ENCODE data around the gene LCE1F. TPM values are rescaled to one million over a fixed set of nuclear protein-coding genes. Genes with fewer than 3 reads are reported as not detected.

LCE1F gene
- total and polyA plus RNA-seq, 2 of the 13 experiments (the other 11 are each of a cell fraction or from before 2014, with no cell fraction given): not detected

DNA sequence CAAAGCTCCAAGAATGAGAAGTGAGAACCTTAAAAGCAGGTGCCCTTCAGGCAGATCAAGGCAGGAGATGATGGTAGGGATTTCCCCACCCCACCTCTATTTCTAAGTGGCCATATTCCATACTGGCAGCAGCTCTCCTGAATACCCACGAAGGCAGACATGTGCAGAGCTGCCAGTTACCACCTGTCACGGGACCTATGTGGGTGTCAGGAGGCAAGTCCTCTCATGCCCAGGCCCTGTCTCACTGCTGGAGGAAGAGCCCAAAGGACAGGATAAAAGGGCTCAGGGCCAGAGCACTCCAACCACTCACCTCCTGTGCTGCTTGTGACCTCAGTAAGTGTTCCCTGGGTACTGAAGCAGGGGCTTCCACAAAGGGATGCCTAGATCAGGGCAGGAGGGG is 36.1 kb downstream of the LCE1F start:
- intact Hi-C loops (cut with micrococcal nuclease; ENCODE audit: unreplicated experiment) (no loop called here), in situ Hi-C loops (cut with HindIII; ENCODE audit: extremely low pct_ligation_motif_present, low pct_unique_long_range_greater_than_20kb) (no loop called here)
- no peak for FAIRE-seq
- H3K4me3 ChIP-seq (replicated peaks in 1 of 3; ENCODE audit: insufficient read depth in 1 of 3, low read depth in 2 of 3, low read length in 3 of 3): no peak overlapping the region
- no peaks in the 10 kb centered on the region for H3K36me3 ChIP-seq (replicated peaks in 1 of 2; ENCODE audit: control insufficient read depth in 1 of 2, insufficient read depth in 2 of 2, low read length in 2 of 2)
- TF ChIP-seq ZFP62 (CRISPR knock-in tag; IDR thresholded peaks at IDR 0.05) (no peak), RXRB (CRISPR knock-in tag; IDR thresholded peaks at IDR 0.05; ENCODE audit: borderline replicate concordance) (no peak), SAFB2 (CRISPR knock-in tag; IDR thresholded peaks at IDR 0.05; ENCODE audit: borderline replicate concordance, low read depth) (no peak), ZNF780A (CRISPR knock-in tag; IDR thresholded peaks at IDR 0.05) (no peak), RELA (CRISPR knock-in tag; IDR thresholded peaks at IDR 0.05) (no peak), ZFYVE20 (CRISPR knock-in tag; IDR thresholded peaks at IDR 0.05; ENCODE audit: borderline replicate concordance, low read depth) (no peak), ZSCAN29 (CRISPR knock-in tag; conservative IDR thresholded peaks at IDR 0.05) (no peak), REPIN1 (CRISPR knock-in tag; IDR thresholded peaks at IDR 0.05; ENCODE audit: borderline replicate concordance, low read depth) (no peak), PHB2 (IDR thresholded peaks at IDR 0.05; ENCODE audit: partially characterized antibody) (no peak), CAMTA2 (CRISPR knock-in tag; IDR thresholded peaks at IDR 0.05; ENCODE audit: borderline replicate concordance) (no peak), ZNF333 (CRISPR knock-in tag; IDR thresholded peaks at IDR 0.05; ENCODE audit: borderline replicate concordance) (no peak)
- TF ChIP-seq, protein P1, sequence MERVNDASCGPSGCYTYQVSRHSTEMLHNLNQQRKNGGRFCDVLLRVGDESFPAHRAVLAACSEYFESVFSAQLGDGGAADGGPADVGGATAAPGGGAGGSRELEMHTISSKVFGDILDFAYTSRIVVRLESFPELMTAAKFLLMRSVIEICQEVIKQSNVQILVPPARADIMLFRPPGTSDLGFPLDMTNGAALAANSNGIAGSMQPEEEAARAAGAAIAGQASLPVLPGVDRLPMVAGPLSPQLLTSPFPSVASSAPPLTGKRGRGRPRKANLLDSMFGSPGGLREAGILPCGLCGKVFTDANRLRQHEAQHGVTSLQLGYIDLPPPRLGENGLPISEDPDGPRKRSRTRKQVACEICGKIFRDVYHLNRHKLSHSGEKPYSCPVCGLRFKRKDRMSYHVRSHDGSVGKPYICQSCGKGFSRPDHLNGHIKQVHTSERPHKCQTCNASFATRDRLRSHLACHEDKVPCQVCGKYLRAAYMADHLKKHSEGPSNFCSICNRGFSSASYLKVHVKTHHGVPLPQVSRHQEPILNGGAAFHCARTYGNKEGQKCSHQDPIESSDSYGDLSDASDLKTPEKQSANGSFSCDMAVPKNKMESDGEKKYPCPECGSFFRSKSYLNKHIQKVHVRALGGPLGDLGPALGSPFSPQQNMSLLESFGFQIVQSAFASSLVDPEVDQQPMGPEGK (CRISPR knock-in tag; IDR thresholded peaks at IDR 0.05): no peak
- TF ChIP-seq, protein P2, sequence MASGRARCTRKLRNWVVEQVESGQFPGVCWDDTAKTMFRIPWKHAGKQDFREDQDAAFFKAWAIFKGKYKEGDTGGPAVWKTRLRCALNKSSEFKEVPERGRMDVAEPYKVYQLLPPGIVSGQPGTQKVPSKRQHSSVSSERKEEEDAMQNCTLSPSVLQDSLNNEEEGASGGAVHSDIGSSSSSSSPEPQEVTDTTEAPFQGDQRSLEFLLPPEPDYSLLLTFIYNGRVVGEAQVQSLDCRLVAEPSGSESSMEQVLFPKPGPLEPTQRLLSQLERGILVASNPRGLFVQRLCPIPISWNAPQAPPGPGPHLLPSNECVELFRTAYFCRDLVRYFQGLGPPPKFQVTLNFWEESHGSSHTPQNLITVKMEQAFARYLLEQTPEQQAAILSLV (CRISPR knock-in tag; IDR thresholded peaks at IDR 0.05; ENCODE audit: borderline replicate concordance): no peak
- H3K79me2 ChIP-seq (ENCODE audit: insufficient read depth, low read length): no peaks in the 10 kb centered on the region
- no peaks in the 10 kb centered on the region for H3K4me1 ChIP-seq (ENCODE audit: insufficient read depth, low read length)
- H3K4me2 ChIP-seq (ENCODE audit: low read depth, low read length): no peak overlapping the region
- H2AFZ ChIP-seq (ENCODE audit: low read length): no peak overlapping the region
- no peak for ATAC-seq
- H3K9ac ChIP-seq (ENCODE audit: insufficient read depth, low read depth, low read length): no peak overlapping the region
- CTCF ChIA-PET (ENCODE audit: low intra/inter-chr PET ratio, low total read pairs): no interaction called here
- POLR2A ChIA-PET: no interaction called here
- no peaks in the 10 kb centered on the region for H3K9me3 ChIP-seq (ENCODE audit: low read length)
- no peak for DNase-seq (ENCODE audit: low spot score)
- no TSS peak for BruUV-seq (replicated peaks)
- H4K20me1 ChIP-seq (ENCODE audit: insufficient read depth, low read length): no peaks in the 10 kb centered on the region
- no peak overlapping the region for H3K27ac ChIP-seq (ENCODE audit: extremely low read length, insufficient read depth, low read length)
- no CpG with 5 or more reads among the region's 2 CpGs for WGBS (ENCODE audit: low lambda C conversion rate)
- no peaks in the 10 kb centered on the region; a peak in 1 of 5 replicates for H3K27me3 ChIP-seq (ENCODE audit: control insufficient read depth in 1 of 2, insufficient read depth in 2 of 2, low read length in 2 of 2)

Measured in HepG2 (cell line).